NCI-H446 (cell line): ENCODE results near the gene NCL.
"Not testable (repeated sequence)": the region's sequence is repeated elsewhere in the genome, so short reads cannot be mapped to it uniquely, and the experiment has no call there.

Source experiments
- DNase-seq, 2 experiments: peaks; one replicate each; lab custom pipeline; 2025; lab: John Stamatoyannopoulos, UW

The NCL gene

GRCh38 chr2:231405601-231406367 is 58.5 kb downstream of the NCL start:
- DNase-seq = not testable (repeated sequence)

DNA sequence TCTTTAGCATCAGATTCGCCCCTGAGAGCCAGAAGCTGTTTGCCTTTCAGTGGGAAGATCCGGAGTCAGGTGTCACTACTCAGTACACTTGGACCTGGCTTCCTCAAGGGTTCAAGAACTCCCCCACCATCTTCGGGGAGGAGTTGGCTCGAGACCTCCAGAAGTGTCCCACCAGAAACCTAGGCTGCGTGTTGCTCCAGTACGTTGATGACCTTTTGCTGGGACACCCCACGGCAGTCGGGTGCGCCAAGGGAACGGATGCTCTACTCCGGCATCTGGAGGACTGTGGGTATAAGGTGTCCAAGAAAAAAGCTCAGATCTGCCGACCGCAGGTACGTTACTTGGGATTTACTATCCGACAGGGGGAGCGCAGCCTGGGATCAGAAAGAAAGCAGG is 60.1 kb downstream of the NCL start:
- DNase-seq = not testable (repeated sequence)
